GM13976 (cell line): ENCODE results near the gene PRDX4.

Experiments used
- DNase-seq: peaks from one replicate; pipeline ENCODE4 v3.0.0; 2012; ENCODE audit warnings: low spot score
- in situ Hi-C: fragments of 300-500 bp; cut with MboI; formaldehyde crosslinking; loops from one replicate; pipeline ENCODE4 v1.12.0; 2022; ENCODE audit warnings: low sequenced_read_pairs, mixed read lengths, inconsistent platforms; ENCODE audit not compliant: unreplicated experiment
- TF ChIP-seq, protein P1 (sequence below): IDR thresholded peaks from 2 replicates; pipeline ENCODE4 v1.5.1; 2012; ENCODE audit warnings: borderline replicate concordance, mild to moderate bottlenecking; ENCODE audit not compliant: insufficient read depth; ENCODE audit errors: extremely low read depth, missing control alignments, control extremely low read depth

PRDX4 gene

DNA sequence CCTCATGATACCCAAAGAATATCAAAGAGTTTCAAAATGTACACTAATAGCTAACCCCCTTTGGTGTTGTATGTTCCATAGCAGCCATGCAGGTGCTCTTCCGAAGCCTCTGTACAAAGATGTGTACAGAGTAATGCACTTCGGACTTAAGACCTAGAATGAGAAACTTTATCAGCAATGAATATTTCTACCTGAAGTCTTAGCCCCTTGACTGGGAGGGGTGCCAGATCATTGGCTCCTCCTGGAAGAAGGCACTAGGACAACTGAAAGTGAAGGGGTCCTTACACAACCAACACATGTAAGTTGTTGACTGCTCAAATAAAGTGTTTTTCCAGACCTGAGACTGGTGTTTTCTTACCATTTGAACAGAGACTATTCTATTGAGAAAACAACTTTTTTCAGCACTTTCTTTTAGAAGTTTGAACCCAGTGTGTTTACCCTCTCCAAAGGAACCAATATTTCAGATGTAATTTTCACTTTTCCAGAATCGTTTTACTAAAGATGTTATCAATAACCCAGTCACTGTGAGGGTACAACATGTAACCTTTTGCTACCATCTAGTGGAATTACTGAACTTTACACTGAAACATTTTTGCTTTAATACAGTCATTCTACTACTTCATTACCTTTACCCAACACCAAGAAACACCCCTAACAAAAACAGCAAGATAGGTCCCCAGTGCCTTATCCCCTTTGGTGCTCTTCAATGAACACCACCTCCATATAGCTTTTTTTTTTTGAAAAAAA, 33.3 kb upstream of the PRDX4 start:
- DNase-seq = peak; percentile 26
- TF ChIP-seq, protein P1, sequence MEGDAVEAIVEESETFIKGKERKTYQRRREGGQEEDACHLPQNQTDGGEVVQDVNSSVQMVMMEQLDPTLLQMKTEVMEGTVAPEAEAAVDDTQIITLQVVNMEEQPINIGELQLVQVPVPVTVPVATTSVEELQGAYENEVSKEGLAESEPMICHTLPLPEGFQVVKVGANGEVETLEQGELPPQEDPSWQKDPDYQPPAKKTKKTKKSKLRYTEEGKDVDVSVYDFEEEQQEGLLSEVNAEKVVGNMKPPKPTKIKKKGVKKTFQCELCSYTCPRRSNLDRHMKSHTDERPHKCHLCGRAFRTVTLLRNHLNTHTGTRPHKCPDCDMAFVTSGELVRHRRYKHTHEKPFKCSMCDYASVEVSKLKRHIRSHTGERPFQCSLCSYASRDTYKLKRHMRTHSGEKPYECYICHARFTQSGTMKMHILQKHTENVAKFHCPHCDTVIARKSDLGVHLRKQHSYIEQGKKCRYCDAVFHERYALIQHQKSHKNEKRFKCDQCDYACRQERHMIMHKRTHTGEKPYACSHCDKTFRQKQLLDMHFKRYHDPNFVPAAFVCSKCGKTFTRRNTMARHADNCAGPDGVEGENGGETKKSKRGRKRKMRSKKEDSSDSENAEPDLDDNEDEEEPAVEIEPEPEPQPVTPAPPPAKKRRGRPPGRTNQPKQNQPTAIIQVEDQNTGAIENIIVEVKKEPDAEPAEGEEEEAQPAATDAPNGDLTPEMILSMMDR = no peak
- in situ Hi-C loops = no loop called here

DNA sequence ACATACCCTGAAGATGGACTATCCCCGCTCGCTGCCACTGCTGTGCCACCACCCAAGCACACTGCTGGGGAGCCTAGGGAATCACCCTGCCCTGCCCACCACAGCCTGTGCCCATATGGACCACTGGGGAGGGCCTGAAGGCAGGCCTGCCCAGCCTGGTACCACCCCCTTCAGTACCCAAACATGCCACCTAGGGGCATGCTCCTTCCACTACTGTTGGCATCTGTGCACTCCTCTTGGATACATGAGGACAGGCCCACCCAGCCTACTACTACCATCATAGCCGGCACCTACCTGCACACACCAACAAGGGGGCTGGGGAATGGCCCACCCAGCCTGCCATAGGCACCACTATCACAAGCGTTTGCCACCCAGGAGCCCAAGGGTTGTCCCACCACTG, 30.1 kb upstream of the PRDX4 start:
- in situ Hi-C loops = no loop called here
- TF ChIP-seq, protein P1 = peak; percentile 40
- DNase-seq = peak; percentile 25

DNA sequence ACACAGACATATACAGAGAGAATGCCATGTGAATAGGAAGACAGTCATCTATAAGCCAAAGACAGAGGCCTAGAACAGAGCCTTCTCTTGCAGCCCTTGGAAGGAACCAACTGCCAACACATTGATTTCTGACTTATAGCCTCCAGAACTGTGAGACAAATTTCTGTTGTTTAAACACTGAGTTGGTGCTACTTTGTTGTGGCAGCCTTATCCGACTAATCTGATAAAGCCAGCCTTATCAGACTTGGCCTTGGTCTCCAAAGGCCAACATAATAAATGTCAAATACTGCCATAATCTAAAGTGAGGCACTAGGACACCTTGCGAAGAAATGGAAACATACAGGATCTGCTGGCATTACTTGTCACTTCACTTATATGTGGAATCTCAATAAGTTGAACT, 24.3 kb upstream of the PRDX4 start:
- DNase-seq = no peak
- TF ChIP-seq, protein P1 = no peak
- in situ Hi-C loops = no loop called here

DNA sequence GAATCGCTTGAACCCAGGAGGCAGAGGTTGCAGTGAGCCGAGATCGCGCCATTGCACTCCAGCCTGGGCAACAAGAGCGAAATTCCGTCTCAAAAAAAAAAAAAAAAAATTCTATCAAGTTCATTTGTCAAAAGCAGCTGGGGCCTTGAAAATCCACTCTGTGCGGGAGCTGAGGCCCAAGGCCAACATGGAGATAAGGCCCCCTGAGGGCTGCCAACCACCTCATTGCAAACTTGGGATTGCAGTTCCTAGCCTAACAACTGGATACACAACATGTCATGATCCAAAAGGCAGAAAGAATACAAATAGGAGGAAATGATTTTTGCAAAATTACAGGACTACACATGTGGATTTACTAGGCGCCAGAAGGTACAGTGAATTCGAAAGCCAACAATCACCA, 22.5 kb upstream of the PRDX4 start:
- TF ChIP-seq, protein P1 = no peak
- no peak for DNase-seq

DNA sequence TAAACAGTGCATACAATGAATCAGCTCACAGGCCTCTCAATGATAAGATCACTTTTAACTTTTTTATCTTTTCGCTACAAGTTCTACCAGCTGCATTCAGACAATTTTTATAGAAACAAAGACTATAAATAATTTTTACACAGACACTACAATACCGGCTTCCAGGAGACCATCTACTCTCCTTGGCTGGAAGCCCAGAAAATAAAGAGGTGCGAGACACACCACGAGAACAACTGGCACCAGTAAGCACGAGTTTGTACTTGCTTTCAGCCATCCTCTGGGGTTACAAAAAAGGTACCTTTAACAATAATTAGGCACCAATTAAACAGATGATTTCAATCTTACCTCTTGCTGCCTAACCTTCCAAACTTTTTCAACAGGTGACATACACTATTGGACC, 11.2 kb upstream of the PRDX4 start:
- in situ Hi-C loops = no loop called here
- no peak for DNase-seq
- TF ChIP-seq, protein P1 = no peak

More for the DNA sequence above, 22.5 kb upstream of the PRDX4 start:
- in situ Hi-C loops = no loop called here

DNA sequence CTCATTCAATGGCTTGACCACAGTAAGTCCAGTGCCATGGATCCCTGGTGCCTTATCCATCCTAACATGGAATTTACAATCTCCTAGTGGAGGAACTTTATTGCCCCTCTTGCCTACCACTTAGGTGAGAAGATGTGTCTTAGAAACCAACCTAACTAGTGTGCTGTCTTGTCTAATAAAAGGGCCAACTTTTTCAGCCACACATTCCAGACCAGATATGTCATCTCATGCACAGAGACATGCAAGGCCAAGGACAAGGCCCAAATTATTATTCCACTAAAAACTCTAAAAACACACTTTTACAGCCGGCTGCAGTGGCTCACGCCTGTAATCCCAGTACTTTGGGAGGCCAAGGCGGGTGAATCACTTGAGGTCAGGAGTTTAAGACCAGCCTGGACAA, 10.6 kb upstream of the PRDX4 start:
- TF ChIP-seq, protein P1 = no peak
- no peak for DNase-seq
- in situ Hi-C loops = no loop called here
